Right kidney (tissue), 1 donor: ENCODE measurements around the gene NPHS1.
A peak's percentile ranks its signal among the peaks of the same experiment; 100 is the strongest.
"Not testable (repeated sequence)": the region's sequence is repeated elsewhere in the genome, so short reads cannot be mapped to it uniquely, and the experiment has no call there.

Experiments used
- DNase-seq: peaks from one replicate; pipeline ENCODE4 v3.0.0-alpha.2; 2016

Gene NPHS1

GRCh38 chr19:35879068-35879467, 26.8 kb upstream of the NPHS1 start:
- no peak for DNase-seq

GRCh38 chr19:35874392-35874930, 22.2 kb upstream of the NPHS1 start:
- DNase-seq, result no peak

- no peak for DNase-seq
These were observed 19.9 kb upstream of the NPHS1 start for GRCh38 chr19:35872180-35872579.

GRCh38 chr19:35871611-35872010, 19.3 kb upstream of the NPHS1 start:
- DNase-seq, result no peak

GRCh38 chr19:35870798-35871197, 18.5 kb upstream of the NPHS1 start:
- no peak for DNase-seq

GRCh38 chr19:35870124-35870736, 17.9 kb upstream of the NPHS1 start:
- not testable (repeated sequence) for DNase-seq

- peak; percentile 68 for DNase-seq
These were observed 17.2 kb upstream of the NPHS1 start for GRCh38 chr19:35869327-35870123.

GRCh38 chr19:35868823-35869326, 16.6 kb upstream of the NPHS1 start:
- DNase-seq, result peak; percentile 51

GRCh38 chr19:35868172-35868822, 16.0 kb upstream of the NPHS1 start, which contains the start of gene APLP1:
Gene APLP1 (plus strand): TSS chr19:35868574. CDS start chr19:35868637, 63 bp downstream.
- peak; percentile 60 for DNase-seq

GRCh38 chr19:35863018-35863417, 10.7 kb upstream of the NPHS1 start:
- DNase-seq, result no peak

GRCh38 chr19:35862528-35862927, 10.2 kb upstream of the NPHS1 start:
- no peak for DNase-seq

GRCh38 chr19:35861640-35862160, 9.4 kb upstream of the NPHS1 start:
- no peak for DNase-seq

GRCh38 chr19:35860818-35861639, 8.7 kb upstream of the NPHS1 start:
- peak; percentile 46 for DNase-seq

- DNase-seq, result no peak
These were observed 8.1 kb upstream of the NPHS1 start for GRCh38 chr19:35860436-35860817.

- DNase-seq, result no peak
These were observed 7.1 kb upstream of the NPHS1 start for GRCh38 chr19:35859414-35859813.

GRCh38 chr19:35858311-35858710, 6.0 kb upstream of the NPHS1 start:
- DNase-seq, result no peak

GRCh38 chr19:35856546-35857149, 4.3 kb upstream of the NPHS1 start, which contains the start of gene KIRREL2:
Gene KIRREL2 (plus strand): TSS chr19:35856911. CDS start chr19:35857120, 209 bp downstream.
- peak; percentile 77 for DNase-seq

- DNase-seq, result no peak
These were observed 893 bp upstream of the NPHS1 start for GRCh38 chr19:35853038-35853756.

GRCh38 chr19:35851213-35852028, 883 bp downstream of the NPHS1 start:
- no peak for DNase-seq
